Kidney glomerular epithelial cell (primary cell): ENCODE data around the gene FGB.
"Not testable (repeated sequence)": the region's sequence is repeated elsewhere in the genome, so short reads cannot be mapped to it uniquely, and the experiment has no call there.

Experiments
- DNase-seq: peaks from one replicate; lab custom pipeline; 2025; lab: John Stamatoyannopoulos, UW

FGB gene

DNA sequence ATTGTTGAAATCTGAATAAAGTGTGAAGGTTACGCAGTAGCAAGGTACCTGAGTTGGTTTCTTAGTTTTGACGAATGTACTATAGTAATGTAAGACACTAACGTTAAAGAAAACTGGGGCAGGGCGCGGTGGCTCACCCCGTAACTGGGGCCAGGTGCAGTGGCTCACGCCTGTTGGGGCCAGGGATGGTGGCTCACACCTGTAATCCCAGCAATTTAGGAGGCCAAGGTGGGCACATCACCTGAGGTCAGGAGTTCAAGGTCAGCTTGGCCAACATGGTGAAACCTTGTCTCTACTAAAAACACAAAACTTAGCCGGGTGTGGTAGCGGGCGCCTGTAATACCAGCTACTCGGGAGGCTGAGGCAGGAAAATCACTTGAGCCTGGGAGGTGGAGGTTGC is 34.5 kb downstream of the FGB start:
- not testable (repeated sequence) for DNase-seq

DNA sequence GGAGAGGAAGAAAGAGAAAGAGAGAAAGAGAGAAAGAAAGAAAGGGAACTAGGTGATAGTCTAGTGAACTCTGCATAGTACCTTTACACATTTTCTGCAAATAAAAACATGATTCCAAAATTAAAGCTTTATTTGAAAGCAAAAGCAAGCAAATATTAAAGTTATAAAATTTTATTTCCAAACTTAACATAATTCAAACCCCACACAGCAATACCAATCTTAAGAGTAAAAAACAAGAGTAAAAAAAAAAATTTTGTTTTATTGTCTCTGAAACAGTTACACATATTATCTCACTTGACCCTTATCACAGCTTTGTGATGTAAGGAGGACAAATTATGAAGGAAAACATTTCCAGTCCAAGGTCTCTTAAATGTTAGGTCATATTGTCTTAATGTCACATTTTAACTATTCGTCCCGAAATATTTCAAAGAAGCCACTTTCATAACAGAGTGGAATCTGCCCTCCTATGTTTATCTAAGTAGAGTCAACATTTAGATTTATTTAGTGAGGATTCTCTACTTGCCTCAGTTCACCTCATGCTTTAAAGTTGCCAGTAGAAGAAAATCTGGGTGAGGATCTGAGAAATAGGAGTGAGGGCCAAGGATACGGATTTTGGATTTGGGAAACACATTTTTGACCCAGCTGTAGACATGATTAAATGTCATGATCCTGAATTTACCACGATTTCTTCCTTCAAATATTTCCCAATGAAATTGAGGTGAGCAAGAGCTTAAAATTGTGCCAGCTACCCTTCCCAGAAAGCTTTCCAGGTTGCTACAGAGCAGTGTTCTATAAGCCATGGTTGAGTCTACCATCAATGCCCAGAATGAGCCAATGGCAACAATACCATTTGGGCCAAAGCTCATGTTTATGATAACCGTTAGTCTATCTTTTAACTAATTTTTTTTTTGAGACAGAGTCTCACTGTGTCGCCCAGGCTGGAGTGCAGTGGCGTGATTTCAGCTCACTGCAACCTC is 35.3 kb downstream of the FGB start:
- no peak for DNase-seq

DNA sequence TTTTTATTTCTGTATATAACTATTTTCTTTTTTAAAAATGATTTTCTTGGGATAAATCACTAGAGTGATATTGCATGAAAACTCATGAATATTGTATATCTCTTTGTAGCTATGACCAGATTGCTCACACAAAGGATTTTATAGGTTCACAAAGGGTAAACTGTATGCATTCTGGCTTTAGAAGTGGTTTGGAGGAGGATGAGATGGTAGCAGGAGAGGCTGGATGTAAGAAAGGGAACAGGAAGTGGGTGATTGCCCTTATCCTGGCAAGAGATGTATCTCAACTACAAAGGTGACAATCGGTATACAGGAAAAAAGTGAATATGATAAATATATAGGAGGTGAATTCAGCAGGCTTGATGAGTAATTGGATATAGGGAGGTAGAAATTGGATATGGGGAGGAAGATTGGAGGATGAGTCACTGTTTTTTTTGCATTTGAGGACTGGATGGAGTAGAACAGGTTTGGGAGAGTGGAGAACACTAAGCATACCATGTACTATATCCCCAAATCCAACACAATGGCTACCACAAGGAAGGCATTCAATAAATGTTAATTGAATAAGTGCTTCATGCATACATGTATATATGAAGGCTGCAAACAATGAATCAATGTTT is 39.7 kb downstream of the FGB start:
- DNase-seq: no peak

DNA sequence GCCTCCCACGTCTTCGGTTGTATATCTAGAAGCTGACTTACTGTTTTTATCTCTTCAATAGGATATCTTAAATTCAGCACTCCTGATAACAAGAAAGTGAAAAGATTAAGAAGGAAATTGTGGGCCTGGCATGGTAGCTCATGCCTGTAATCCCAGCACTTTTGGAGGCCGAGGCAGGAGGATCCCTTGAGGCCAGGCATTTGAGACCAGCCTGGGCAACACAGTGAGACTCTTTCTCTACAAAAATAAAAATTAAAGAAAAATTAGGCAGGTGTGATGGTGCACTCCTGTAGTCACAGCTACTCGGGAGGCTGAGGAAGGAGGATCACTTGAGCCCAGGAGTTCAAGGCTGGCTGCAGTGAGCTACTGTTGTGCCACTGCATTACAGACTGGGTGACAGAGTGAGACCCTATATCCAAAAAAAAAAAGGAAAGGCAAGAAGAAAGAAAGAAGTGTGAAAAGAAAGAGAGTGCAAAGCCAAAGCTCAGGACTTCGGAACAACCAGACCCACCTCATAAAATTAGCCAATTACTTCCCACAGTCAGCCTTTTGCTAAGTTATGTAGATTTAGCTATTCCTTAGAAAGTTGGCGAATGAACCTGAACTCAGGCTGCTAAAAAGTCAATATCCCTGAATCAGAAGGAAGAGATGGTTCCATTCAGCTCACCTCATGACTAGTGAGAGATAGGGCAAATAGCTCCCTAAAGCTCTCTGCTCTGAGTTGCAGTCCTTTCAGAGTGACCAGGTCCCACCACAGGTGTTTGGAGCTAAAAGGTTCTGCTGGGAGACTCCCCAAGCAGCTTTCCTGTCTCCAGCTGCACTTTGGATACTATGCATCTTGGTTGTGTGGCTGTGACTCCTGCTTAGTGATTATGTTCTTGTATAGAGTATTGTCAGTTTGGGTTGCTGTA is 40.5 kb downstream of the FGB start:
- no peak for DNase-seq

DNA sequence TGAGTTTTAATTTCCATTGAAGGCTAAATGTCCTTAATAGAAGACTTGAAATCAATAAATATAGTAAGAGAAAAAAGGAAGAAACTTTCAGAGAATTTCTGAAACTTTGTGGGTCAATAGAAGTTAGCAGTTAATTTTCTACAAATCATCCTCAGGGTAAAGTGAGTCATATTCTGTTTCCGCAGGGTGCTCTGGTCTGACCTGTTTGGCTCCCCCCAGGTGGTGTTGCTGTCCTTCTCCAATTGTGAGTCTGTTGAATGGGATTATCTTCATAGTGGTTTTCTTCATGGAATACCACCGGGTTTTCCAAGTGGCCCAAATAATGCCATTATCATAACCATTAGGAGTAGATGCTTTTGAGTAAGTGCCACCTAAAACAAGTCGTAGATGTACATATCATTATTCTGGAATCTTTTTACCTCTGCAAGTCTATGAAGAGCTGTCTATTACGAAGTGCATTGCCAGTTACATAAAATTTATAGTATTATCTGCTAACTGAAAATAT is 41.9 kb downstream of the FGB start:
- no peak for DNase-seq

DNA sequence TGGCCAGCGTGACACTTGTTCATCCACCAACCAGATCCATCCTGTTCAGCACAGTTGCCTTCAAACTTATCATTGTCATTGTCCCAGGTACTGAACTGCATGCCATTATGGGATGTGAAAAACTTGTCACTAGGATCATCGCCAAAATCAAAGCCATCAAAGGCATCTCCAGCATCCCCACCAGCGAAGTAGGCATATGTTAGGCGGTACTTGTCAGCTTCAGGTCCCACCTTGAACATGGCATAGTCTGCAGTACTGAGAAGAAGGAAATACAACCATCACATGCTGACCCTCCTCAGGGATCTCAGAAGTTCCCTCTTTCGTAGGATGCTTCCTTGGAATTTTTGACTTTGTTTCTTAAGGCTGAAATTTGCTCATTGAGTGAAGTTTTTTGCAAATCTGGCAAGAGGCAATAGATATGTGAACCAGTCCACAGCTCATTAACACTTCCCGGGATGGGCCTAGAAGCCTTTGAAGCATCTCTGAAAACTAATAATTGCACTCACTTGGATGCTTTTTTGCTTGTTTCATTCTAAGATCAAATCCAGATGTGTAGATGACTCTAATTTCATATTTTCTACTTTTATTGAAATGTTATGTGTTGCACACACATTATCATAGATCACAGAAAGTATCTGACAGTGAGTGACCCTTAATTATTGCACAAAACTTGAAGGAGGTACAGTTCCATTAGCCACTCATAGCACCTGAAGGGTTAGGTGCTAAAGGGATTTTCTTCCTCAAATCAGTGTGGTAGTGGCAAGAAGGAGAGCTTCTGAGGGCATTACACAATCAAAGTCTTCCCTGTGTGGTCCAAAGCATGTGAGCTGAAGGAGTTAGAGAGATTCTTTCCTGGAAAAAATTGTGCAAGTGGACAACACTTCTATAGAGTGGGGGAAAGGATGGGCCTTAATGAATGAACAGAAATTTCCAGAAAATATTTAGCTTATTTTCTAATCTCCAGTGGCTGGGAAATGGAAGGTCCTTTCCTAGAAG is 44.2 kb downstream of the FGB start:
- DNase-seq: no peak

DNA sequence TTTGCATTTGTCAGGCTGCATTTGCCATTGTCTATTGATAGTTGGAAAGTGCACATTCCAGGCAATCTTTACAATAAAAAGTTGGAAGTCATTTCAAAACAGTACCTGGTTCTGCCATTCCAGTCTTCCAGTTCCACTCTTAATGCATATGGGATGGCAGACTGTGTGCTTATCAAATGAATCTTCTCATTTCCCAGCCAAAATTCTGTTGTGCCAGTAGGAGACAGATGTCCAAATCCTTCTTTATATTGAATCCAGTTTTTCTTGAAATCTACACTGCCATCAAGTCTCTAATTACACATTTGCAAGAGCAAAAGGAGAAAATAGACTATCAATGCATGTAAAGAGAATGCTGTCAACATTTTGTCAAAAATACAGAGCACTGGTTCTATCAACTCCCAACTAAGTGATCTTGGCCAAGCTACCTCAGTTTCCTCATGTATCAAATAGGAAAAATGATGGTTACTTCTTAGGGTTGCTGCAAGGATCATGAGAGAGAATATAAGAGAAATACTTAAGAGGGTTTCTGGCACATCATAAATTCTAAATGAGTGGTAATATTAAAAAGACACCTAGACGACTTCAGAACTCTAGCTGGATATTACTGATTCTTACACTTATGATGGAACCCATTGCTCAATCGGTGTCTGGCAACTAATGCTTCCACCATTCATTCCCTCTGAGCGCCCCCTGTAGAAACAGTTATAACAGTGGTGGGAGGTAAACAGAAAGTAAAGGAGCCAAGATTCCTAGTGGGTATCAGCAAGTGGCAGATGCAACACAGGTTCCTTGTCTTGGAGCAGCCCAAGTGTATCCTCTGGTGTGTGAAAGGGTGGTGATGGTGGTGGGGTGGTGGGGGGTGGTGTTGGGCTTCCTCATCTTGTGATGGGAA is 45.8 kb downstream of the FGB start:
- DNase-seq: no peak

DNA sequence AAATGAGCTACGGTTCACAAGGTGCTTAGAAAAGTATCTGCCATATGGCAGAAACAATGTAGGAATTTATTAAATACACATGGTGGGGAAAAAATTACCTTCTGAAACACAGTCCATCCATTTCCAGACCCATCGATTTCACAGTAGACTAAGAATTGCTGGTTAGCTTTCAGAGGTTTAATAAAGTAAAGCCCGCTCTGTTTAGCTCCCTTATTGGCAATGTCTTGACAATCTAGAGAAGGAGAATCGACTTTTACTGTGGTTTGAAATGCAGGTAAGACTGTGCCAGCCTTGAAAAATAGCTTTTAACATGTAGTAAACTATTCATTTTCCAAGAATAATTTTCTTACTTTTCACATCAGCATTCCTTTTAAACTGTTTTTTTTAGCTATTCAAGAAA is 46.7 kb downstream of the FGB start:
- no peak for DNase-seq

DNA sequence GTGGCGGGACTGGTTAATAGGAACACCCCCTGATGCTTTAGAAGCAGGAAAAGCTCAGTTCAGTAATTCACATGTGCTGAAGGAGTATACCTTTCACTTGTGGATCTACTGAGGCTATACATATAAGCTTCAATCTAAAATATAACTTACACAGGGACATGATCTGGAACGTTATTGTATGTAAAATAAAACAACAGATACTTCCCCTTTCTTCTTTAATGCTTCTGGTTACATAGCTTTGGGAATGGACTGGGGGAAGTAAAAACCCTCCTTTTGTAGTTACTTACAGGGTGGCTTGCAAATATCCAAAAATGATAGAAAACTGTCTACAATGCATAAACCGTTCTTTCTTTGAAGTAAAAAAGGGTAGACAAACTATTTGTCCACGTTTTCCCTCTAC is 47.8 kb downstream of the FGB start:
- DNase-seq: no peak

DNA sequence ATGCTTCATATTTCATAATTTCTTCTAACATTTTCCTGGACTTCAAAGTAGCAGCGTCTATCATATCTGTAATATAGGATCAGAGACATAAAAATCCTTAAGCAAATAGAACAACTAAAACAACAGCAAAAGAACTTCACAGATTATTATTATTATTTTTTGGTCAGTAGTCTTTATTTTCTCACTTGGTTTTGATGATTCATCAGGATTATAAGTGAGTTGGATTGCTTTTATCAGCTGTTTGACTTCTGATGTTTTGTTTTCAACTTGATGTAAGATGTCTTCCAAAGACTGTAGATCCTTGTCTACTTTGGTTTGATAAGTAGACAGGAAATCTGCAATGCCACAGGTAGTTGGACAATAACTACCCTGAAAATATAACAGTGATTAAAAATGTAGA is 49.0 kb downstream of the FGB start:
- DNase-seq: no peak

DNA sequence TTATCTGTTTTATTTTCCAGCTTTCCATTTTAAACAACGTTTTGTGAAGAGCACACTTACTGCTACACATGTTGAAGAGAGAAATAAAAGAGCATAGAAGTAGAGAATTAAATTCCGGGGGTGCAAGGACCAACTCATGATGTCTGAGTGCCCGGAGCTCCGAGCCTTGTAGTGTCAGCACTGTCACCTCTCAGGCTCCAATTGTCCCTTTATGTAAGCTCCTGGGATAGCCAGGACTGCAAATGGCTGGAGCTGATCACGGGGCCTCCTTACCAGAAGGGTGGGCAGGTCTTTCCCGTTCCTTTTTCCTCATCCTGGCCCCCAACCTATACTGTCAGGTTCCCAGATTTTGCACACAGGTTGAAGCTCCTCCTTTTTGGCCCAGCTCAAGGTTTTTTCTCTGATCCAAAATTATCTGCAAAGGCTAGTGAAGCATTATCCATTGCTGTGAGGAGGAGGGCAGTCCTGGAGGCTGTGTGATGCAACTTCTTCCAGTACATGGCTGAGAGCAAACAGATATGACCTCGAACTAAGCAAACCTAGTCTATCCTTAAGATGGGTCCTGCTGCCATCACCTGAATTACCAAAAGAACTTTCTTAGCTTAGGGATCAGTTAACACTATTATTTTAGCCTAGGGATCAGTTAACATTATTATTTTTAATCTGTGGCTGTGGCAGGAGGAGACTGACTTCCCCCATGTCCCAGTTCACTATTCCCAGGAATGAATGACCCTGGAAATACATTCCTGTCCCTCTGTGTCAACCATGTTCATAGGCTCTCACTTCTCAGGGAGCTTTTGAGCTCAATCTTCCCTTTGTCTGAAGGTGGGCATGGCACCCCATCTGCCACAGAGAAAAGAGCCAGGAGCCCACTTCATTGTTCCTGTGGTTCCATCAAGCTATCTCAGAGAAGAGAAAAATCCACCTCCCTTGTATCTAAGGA is 49.9 kb downstream of the FGB start, which contains the start of gene FGG:
TSS of gene FGG (minus strand) at position 185 of the 943 bp plus-strand sequence. CDS start at position 138, 47 bp downstream.
- no peak for DNase-seq

DNA sequence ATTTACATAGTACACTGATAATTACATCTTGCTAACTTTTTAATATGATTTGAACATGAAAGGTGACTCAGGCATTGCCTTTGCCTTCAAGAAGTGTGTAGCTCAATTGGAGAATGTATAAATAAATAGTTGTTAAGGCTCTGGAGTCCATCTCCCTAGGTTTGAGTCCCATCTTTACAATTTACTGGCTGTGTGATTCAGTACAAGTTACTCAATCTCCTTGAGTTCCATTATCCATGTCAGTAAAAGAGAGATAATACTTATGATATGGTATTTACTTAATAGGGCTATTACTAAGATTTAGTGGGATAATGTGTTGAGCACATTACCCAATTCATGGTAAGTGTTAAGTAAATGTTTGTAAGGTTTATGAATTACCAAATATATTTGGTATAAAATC is 51.5 kb downstream of the FGB start:
- no peak for DNase-seq

DNA sequence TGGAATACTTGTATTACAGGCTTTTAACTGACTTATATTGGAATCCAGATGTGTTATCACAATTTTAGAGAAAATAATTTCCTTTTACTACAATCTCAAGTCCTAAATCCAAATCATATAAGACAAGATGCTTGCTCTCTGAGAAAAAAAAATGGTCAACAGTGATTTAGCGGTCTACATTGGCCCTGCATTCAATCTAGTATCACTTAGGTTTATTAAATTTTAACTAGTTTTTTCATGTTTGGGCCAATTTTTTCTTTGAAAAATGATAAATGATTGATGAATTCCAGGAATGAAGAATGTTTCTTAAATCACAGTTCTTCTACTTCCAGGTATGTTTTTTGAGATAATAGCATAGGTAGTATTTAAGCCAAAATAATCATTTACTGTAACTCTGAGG is 52.4 kb downstream of the FGB start:
- DNase-seq: peak; percentile 44

DNA sequence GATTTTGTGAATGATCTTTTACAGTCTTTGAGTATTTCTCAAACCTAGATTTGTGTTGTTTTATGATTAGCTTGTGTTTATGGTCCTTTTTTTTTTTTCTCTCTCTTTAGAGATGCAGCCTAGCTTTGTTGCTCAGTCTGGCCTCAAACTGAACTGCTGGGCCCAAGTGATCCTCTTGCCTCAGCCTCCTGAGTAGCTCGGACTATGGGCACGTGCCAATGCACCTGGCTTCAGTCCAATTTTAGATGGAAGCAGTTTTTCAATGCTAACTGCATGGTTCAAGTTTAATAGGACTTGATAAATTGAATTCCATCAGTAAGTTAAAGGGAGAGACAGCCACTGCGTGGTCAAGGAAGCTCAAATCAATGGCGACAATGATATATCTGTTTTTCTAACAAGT is 53.5 kb downstream of the FGB start:
- DNase-seq: no peak

DNA sequence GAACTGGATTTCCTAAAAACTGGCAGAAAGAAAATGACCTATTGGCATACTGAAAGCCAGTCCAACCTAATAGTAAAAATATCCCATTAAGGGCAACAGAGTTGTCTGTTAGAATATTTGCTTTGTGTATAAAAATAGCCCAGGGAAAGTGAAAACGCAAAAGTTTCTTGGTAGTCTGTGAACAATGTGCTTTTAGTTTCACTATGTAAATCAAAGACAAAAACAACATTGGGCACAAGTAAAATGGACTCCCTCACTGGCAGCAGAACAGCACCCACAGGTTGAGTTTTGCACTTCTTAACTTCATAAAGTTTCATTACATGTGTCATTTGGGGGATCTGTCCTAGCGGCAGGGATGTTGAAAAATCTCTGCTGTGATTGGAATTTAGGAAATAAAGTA is 53.9 kb downstream of the FGB start:
- DNase-seq: no peak

DNA sequence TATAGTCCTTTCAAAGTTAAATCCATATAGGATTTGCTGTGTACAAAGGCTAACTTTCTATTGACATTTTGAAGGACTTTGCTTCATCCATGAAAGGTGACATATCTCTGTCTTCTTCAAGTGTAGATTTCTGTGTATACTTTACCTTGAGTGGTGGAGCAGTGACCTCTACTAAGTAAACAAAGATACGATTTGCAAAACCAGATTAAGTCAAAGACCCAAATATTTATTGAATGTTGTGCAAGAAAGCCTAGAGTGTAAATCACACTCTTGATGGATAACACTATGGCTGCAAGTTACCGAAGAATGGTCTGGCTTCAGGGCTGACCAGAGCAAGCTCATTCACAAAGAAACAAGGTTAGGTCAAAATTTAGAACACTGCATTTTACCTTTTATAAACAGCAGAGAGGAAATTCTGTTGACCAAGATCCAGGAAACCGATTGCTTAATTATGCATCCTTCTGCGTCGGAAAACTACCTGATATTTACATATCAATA is 55.1 kb downstream of the FGB start:
- no peak for DNase-seq

DNA sequence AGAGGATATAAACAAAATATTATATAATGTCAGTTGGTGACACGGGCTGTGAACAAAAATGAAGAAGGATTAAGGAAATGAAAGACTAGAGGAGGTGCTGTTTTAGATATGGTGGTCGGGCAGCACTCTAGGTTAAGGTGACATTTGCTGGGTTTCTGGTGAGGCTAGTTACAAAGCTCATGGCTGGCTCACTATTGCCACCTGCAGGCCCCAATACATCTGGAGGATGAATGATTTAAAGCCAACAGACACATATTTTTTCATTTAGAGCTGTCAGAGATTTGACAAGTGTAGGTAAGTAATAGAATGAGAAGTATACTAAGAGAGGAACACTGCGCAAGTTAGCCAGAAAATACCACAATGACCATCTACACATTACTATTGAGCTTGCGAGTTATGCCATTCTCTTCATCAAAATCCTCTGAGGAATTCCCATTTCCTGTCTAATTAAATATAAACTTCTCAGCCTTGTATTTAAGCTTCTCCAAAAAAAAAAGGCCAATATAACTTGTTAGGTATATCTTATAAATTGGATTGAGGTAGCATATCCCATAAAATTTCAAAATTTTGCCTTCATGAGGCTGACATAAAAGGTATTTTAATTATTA is 56.0 kb downstream of the FGB start:
- DNase-seq: peak; percentile 62

DNA sequence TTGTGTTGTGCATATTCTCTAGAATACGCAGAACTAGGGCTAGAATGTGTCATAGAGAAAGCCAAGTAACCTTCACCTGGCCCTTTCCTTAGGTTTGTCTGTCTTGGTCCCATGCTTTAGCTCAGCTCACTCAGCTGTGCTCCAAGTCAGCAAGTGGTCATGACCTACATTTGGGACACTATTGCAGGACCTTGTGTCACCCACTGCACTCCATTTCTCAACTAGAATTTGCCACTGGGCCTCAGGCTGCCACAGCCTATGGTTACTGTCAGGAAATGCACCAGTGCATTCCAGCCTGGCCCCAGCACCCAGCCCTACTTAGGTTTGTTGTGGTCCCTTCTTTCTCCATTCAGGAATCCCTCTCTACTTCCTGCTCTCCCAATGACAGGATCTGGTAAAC is 57.3 kb downstream of the FGB start:
- no peak for DNase-seq
